Embryonic facial prominence (tissue), 1 donor: ENCODE measurements around the gene EPAS1.

Experiments used
- DNase-seq: peaks from one replicate; pipeline ENCODE4 v3.0.0-alpha.2; 2016; ENCODE audit errors: extremely low spot score

The EPAS1 gene

DNA sequence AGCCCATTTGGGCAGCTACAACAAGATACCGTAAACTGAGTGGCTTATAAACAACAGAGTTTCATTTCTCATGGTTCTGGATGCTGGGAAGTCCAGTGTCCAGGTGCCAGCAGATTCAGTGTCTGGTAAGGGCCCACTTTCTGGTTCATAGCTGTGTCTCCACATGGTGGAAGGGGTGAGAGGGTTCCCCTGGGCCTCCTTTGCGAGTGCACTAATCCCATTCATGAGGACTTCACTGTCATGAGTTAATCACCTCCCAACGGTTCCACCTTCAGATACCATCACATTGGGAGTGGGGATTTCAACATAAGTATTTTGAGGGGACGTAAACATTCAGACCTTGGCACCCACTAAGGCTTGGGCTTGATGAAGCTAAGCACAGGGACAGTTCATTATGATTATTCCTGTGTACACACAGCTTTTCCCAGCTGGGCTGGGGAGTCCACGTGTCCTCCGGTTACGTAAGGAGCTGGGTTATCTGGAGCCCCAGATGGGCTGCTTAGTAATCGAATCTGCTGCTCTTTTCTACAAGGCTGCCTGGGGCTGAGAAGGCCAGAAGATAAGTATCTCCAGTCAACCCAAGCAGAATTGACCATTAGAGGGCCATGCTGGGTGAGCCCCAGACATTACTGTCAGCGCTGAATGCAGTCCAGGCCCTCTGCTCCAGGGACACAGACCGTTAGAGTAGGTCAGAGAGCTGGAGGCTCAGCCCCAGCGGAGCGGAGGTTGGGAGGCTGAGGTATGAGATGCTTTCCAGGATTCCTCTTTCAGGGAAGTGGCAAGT lies 42.7 kb downstream of the EPAS1 start:
- DNase-seq: no peak

DNA sequence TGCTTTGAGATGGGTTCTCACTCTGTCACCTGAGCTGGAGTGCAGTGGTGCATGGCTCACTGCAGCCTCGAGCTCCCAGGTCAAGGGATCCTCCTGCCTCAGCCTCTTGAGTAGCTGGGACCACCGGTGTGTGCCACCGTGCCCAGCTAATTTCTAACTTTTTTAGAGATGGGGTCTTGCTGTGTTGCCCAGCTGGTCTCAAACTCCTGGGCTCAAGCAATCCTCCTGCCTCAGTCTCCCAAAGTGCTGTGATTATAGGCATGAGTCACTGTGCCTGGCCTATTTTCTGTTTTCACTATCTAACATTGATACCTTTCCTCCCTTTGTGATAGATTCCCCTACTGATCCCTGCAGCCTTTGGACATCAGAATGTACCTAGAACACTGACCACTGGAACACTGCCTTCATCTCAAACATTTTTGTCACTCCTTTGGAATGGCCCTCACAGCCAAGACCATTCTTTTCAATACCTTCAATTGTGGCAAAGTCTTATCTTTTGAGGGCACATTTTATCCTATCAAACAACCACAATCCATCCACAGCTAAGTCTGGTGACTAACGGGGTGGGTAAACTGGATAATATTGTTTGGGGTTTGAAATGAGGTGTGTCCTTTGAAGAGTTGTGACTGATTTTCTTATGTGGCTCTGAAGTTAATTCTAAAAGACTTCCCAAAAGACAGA lies 43.7 kb downstream of the EPAS1 start:
- no peak for DNase-seq

DNA sequence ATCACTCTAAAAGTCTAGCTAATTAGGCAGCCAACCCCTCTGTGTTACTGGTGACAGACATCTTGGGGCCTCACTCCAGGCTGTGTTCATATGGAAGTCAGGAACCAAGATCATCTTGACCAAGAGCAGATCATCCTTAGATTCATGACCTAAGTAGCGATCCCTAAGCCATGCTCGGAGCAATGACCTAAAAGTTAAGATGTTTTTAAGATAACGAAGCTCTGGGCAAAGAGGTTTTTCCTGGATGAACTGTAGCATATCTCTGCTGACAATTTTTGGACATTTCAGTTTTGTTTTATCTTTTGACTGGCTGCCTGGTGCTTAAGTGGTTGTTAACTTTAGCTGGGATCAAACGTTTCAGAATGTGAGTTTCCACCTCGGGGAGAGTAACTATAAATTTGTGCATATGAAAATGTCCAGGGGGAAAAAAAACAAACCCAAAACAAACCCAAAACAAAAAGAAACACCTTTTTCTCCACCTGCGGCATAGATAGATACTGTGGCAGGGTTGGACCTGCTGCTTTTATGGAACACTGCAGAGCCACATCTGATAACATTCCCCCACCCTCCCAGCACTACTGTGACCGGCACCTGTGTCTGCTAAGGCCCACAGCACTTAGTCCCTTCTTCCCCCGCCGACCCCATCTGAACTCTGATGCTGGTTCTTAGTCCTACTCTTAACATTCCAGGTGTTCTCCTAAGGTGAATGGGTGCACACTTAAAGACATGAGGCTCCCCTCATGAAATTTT lies 45.5 kb downstream of the EPAS1 start:
- no peak for DNase-seq

- no peak for DNase-seq
These were observed 47.5 kb downstream of the EPAS1 start for GRCh38 chr2:46344706-46345105.

DNA sequence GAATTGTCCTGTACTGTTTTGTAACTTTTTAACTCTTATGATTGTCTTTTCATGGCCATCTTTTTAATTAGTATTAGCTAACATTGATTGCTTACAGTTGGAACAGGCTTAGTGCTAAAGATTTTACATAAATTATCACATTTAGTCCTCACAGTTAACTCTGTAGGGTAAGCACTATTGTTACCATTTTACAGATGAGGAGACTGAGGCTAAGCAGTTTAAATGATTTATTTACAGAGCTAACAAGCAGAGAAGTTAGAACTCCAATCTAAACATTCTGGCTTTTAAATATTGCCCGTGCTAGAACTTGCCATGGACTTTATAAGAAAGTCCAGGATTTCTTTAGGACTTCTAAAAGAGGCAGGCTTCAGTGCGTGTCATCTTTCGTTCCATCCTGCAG lies 48.6 kb downstream of the EPAS1 start:
- no peak for DNase-seq

- no peak for DNase-seq
These were observed 49.5 kb downstream of the EPAS1 start for GRCh38 chr2:46346719-46347118.

GRCh38 chr2:46347648-46348280 lies 50.6 kb downstream of the EPAS1 start:
- DNase-seq: no peak

DNA sequence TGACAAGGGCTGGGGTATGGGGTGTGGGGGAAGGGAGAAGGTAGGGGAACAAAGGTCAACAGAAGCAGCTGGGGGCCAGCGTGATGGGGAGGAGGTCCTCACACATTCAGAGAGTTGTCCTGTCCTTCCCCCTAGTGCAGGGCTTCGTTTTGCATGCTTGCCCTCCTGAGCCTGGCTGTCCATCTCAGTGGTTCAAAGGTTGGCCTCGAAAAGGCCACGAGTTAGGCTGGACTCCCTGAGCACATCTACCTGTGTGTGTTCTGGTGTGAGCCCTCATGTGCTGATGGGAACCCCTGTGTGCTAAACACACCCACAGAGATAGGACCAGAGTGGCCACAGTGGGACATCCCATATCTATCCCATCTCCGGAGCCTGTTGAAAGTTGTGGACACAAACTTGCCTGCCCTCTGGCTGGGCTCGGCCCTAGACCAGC lies 51.9 kb downstream of the EPAS1 start:
- no peak for DNase-seq

GRCh38 chr2:46350029-46350689 lies 53.0 kb downstream of the EPAS1 start:
- no peak for DNase-seq

- DNase-seq: no peak
These were observed 54.0 kb downstream of the EPAS1 start for GRCh38 chr2:46351098-46351749.

- no peak for DNase-seq
These were observed 54.5 kb downstream of the EPAS1 start for GRCh38 chr2:46351750-46352138.

DNA sequence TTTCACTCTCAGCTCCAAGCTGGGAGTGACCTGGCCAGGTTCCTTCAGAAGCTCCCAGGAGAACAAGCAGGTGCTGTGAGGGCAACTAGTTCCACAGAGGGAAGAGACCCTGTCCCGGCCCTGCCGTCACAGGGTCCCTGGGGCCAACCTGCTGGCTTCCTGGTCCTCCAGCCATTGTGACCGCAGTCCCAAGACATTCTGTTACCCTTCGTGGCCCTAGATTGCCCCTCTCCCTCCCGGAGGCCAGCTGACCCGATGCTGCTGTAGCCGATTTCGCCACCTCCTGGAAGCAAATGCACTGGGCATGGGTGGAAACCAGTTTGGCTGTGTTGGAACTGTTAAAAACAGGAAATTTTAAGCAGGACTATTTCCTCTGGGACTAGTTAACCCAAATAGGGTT lies 55.4 kb downstream of the EPAS1 start:
- no peak for DNase-seq

DNA sequence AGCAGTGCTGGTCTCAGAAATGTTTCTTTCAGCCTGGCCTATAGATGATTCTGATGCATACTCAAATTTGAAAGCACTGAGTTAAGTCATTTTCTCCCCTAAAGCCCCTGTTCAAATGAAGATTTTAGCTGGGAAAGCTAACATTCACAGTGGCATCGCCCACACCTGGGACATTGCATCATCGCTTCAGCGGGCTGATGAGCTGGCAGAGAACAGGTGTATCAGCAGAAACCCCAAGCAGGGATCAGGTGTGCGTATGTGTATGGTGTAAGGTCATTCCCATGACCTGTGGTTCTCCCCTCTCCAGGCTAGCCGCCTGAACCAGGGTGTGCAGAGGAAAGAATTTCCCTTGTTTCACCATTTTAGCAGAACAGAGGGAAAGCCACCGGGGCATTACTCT lies 56.3 kb downstream of the EPAS1 start:
- no peak for DNase-seq

DNA sequence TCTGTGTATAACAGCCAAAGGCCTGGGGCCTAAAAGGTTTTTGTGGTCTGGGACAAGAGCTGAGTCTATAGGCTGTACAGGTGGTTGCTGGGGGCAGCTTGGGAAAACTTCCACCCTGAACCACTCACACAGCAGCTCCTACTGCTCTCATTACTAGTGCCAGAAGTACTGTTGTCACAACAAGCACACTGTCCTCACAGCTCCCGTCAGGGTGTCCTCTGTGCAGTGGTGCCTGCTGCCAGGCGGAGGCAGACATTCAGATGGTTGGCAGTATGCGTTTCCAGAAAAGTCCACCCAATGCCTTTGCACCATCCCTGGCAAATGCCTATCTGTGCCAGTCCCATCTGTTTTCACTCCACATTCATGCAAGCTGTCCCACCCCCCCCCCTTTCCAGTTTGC lies 58.5 kb downstream of the EPAS1 start:
- DNase-seq: no peak

DNA sequence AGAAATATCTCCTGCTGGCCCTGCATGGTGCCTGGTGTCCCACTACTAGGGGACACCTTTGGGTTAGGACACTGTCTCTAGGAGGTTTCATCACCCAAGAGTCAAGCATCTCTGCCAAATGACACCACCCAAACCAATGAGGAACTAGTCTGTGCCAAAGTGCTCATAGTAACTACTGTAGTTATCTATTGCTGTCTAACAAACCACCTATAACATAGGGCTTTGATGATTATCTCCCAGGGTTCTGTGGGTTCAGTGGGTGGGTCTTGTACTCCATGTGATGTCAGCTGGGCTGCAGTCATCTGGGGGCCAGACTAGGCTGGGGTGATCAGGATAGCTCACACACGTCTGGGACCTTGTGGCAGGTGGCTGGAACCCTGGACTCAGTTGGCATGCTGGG lies 59.8 kb downstream of the EPAS1 start:
- DNase-seq: no peak

DNA sequence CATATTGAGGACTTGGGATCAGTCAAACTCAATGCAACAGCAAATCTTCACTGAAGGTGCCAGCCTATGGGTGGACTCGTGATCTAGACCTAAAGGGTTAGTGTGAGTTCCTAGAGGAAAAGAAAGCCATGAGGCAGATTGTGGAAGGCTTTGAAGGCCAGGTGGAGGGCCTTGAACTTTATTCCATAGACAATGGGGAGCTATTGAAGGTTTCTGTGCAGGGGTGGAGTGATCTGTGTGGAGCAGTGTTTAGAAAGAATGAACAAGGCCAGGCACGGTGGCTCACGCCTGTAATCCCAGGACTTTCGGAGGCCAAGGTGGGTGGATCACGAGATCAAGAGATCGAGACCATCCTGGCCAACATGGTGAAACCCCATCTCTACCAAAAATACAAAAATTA lies 61.5 kb downstream of the EPAS1 start:
- no peak for DNase-seq

GRCh38 chr2:46360303-46360702 lies 63.1 kb downstream of the EPAS1 start:
- no peak for DNase-seq

DNA sequence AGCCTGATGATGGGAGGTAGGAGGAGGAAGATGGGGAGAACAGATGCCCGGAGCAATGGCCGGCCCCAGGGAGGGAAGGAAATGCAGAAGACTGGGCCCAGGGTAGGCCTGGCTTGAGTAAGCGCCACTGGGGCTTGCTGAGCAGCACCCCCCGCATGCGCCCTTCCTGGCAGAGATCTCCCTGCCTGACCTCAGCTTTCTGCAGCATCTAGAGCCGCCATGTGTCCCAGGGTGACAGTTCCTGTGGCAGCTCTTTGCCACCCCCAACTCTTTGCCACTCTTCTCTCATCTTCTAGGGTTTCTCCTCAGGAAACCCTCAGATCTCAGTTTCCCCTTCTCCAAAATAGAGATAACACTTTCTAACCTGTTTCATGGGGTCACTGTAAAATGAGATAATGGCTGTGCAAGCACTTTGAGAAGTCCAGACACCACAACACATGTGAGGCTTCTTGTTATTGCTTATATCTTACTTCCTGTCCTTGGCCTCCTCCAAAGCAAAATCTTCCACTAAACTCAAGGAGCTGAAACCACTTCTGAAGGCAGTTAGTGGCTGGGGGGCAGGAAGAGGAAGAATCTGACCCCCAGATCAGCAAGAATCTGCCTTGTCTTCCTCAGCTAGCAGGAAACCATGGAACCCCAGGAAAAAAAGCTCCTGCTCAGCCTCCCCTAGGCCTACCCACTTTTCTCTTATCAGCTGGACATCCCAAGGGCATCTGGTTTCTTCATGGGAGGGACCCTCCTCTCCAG lies 64.9 kb downstream of the EPAS1 start:
- DNase-seq: no peak

DNA sequence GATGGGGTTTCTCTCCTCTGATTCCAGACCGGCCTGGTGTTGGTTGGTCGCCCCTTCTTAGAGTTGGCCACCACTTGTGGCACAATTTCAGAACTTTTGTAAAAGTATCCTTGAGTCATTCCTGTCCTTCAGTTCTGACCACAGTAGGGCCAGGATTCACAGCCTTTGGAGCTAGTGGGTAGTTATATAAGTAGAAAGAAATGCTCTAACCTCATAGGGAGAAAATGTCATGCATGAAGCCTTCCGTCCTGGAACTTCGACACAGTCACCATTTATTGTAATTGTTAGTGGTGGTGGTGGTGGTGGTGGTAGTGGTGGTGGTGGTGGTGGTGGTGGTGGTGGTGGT lies 65.4 kb downstream of the EPAS1 start:
- no peak for DNase-seq

GRCh38 chr2:46363535-46364170 lies 66.4 kb downstream of the EPAS1 start:
- DNase-seq: no peak
